GM18867 (cell line): ENCODE data around the gene SLC25A45.

Experiments
- ATAC-seq: cut with Tn5 transposase; IDR thresholded peaks from one replicate; pipeline ENCODE4 v1.9.1; 2021; ENCODE audit warnings: mild to moderate bottlenecking, moderate library complexity; ENCODE audit not compliant: unreplicated experiment

Gene SLC25A45

DNA sequence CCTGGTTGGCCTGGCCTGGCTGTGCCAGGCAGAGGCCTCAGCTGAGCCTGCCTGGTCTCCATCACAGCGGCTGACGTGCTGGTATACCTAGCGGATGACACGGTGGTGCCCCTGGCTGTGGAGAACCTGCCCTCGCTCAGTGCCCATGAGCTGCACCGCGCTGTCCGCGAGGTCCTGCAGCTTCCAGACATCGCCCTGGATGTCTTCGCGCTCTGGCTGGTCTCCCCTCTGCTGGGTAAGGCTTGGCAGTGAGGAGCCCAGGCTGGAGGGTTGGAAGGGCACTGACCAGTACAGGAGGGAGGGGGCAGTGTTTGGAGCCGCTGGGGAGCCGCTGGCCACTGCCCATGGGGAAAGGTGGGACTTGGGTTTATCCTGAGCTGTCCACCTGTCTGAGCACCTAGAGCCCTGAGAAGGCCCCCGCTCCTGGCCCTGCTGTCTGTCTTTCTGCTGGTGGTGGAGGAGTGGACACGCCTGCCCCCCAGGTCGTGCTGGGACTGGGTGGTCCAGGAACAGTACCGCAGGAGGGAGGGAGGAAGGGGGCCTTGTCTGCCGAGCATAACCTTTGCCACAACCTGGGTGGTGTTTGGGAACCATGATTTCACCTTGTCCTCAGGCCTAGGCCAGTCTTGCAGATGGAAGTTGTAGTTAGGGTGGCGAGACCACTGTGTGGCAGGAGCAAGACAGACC is 7.0 kb upstream of the SLC25A45 start:
- ATAC-seq: no peak

DNA sequence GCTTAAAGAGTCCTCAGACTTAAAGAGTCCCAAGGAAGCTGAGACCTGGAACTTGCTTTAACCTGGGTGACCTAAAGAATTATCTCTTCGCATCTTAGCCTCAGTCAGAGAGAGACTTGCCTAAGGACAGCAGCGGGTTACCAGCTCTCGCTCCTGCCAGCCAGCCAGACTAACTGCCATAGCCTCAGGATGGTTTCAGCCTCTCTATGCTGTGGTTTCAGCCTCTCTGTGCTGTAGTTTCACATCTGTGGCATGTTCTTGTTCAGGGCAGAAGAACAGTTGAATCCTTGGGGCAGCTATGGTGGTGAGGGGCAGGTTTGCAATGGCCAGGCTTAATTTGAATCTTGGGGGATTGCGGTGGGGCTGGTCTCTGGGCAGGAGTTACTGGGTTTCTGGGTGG is 6.3 kb upstream of the SLC25A45 start:
- ATAC-seq: no peak

DNA sequence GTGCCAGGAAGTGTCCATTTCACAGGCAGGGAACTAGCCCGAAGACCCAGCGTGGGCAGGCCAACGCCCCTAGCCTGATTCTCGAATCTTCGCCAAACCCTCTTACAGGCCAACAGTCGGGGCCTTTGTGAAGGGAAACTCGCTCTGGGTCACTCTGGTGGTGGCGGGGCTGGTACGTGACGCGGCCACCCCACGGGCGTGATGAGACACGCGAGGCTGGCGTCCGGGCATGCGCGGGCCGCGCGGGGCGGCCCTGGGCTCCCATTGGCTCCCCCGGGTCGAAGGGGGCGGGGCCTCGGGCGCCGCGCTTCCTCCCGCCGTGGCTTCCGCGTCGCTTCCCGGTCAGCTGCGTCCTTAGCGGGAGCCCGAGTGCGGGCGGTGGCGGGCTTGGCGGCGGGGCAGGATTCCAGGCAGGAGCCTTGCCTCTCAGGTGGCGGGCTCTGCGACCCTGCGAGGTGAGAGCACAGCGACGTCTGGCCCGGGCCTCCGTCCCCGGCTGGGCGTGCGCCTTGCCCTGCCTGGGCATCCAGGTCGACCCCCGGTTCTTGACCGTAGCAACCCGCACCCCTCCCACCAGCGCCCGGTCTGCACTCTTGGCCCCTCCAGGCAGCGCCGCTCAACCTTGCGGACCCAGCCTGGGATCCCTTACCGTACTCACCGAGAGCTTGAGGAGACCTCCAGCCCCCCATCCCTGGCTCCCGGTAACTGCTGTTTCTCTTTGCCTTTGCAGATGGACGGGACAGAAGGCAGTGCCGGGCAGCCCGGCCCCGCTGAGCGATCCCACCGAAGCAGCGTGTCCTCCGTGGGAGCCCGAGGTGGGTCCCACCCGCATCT is 4.1 kb upstream of the SLC25A45 start, which contains the start of gene FRMD8:
Gene FRMD8, plus strand, starts transcription at position 331 of the 834 bp plus-strand sequence. Its CDS starts 400 bp downstream, at position 731.
- ATAC-seq: peak; percentile 37

DNA sequence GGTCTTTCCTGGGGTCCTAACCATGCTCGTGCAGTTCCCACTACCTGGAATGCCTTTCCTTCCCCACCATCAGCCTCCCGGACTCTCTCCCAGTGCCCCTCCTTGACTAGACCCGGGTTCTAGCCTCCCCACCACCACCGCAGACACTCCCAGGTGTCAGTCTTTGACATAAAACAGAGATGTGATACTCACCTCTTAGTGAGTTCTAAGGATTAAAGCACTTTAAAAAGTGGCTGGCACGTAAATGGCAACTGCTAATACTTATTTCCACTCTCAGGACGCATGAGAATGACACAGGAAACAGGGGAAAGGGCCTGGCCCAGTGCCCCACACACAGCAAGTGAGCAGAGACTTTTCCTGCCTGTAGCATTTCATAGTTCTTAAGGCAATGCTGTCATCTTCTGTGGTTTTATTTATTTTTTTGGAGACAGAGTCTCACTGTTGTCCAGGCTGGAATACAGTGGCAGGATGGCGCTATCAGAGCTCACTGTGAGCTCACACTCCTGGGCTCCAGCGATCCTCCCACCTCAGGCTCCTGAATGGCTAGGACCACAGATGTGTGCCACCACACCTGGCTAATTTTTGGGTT is 1.9 kb upstream of the SLC25A45 start:
- ATAC-seq: no peak

DNA sequence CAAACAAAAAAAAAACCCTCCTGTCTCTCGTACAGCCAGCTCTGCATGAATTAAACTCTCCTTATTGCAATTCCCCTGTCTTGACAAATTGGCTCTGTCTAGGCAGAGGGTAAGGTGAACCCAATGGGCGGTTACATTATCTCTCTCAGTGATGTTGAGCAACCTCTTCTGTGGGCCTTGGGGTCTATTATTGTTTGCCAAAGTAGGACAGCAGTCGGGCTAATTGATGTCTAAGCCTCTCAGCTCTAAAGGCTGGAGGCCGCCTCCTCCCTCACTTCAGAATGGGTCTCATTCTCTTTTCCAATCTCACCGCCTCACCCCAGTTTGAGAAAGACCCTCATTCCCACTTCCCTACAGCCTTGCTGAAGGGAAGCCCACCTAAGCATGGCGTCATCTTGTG is 1.3 kb upstream of the SLC25A45 start:
- no peak for ATAC-seq

DNA sequence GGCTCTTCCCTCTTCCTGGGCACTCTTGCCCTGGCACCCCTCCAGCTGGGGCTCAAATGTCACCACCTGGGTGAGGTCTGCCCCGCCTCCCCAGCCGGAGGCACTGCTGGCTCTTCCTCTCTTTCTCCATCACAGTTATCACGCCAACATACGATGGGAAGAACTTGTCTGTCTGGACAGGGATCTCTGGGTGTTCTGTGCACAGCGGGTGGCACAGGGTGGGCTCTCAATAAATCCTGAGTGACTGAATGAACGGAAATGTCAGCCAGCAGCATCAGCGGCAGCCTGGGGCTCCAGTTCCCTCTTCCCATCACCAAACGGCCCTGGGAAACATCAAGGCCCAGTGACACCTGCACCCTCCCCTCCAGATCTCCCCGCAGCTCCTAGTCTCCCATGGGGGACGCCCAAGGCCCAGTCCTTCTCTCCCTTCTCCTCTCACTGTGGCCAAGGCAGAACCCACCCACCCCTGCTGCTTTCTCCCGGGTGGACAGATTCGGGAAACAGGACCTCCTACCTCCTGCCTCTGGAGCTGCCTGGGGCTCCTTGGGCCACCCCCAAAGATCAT is 440 bp upstream of the SLC25A45 start:
- ATAC-seq: no peak

DNA sequence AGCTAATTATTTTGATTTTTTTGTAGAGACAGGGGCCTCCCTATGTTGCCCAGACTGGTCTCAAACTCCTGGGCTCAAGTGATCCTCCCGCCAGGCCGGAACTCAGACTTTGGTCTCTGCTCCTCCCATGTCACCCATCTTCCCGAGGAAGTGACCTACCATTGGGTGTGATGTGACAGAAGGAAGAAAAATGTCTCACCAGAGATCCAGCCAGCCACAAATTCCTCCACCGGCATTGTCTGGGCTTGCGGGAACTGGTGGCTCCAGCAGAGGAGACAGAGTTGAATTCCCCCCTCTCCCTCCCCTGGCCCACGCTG is 772 bp downstream of the SLC25A45 start:
- ATAC-seq: peak; percentile 5

DNA sequence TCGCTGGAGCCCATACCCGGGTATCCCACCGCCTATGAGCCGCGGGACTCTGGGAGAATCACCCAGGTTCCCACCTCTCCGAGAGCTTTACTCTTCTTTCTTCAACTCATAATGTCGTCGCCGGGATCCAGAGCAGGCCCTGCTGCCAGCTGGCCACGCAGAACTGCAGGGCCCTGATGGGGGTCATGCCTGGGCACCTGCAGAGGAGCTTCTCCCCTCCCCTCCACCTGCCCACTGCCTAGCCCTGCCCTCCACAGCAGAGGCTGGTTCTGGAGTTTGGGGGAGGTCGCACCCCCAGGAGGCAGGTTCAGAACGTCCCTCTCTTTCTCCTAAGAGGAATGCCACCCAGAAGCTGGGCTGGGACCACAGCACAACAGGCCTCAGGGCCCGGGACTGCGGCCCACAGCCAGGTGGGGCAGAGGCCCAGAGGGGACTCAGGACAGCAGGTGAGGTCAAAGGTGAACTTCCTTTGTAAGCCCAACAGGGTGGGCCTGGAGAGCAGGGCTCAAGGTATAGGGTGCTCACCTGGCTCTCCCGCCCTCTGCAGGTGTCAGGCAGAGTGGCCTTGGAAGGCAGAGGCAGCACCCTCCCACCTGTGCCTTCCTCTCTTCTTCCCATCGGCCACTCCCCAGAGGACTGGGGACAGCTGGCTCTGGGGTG is 1.9 kb downstream of the SLC25A45 start:
- ATAC-seq: no peak

DNA sequence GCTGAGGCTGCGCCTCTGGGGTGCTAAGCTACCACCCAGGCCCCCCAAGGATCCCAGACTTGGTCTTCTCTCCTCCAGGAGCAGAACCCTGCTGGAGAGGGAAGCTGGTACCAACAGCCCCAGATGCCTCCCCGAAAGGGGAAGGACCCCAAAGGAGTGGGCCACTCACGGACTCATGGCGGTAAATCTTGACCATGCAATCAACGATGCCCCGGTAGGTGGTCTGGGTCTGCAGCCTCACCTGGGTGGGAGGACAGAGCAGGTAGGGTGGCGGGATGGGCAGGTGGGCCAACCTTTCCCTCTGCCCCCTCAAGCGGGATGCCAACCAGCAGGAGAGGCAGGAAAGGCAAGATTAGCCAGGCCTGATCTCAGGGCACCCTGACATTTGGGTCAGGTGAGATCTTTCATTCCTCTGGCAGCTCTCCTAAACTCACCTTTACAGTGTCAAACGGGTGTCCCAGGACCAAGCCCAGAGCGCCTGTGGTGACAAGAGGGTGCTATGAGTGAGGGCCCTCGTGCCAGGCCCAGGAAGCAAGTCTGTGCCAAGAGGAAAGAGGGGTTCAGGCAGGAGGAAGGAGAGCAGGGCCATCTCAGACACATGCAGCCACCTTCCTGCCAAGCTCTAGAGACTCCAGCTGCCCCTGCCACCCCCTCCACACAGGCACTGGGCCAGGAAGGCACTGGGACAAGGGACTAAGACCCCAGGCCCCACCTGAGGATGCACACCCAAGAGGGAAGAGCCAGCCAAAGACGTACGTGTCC is 2.6 kb downstream of the SLC25A45 start:
- no peak for ATAC-seq

DNA sequence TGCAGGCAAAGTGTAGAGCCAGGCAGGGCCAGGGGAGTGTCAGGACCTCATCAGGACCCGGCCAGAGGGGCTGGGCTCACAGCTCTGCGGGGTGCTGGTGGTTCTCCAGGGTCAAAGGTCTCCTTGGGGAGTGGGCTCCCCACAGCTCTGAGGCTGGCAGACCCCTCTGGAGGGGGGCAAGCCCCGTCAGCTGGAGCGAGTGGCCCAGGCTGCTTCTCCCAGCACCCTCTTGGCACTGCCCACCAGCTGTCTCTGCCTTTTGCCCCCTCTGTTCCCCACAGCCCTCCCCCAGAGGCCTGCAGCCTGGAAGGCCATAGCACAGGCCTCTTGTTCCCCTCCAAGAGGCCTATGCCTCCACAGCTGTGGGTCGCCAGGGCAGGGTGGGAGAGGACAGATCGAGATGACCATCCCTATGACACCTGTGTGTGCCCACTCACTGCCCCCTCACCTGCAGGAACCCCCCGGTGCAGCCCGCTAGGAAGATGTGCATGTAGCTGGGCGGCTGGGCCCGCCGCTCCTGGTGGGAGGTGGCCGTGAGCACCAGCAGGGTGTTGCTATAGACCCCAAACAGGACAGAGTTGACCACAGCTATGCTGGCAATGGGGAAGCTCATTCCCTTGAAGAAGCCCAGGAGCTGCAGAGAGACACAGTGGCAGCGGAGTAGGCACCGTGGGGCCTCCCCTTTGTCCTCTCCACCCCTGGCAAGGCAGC is 3.4 kb downstream of the SLC25A45 start:
- no peak for ATAC-seq

DNA sequence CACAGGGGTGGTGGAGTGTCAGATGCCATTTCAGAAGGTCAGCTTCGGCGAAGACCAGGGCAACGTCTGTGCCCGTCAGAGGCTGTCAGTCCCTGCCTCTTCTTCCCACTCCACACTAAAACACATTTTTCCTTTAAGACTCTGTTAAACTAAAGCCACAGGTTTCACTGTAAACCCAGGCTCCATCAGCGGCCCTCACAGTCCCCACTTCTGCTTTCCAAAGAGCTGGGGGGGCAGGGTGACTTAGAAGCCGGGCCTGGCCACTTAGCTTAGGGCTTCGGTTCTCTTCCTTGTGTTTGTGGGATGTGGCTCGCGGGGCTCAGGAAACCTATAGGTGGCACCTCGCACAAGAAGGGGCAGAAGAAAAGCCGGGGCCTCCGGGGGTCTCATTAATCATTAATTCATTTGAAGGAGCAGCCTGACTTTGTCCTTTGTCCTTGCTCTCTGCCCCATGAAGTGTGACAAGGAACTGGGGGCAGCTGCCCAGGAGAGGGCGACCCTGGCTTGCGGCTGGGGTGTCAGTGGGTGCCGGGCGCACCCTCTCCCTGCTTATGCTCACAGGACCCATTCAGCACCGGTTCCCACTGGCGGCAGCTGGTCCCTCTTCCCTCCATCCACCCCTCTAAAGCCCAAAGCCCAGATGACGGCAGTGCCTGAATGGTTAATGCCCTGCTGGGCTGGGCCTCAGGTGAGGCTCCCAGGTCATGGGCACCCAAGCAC is 4.1 kb downstream of the SLC25A45 start:
- ATAC-seq: no peak

DNA sequence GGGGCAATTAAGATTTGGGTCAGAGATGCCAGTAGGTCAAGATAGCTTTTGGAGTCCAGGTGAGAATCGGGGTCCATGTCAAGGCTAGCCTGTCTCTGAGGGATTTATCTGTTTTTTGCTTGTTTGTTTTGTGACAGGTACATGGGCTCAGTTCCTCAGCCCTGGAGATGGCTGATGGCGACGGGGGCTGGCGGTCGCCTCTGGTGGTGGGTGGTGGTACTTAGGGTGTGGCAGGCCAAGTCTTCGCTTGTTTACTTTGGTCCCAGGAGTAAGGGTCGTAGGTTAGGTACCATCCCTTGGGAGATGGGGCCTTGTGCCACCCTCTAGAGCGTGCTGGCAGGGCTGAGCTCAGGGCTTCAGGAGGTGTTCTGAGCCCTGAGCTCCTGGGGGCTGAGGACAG is 4.7 kb downstream of the SLC25A45 start:
- no peak for ATAC-seq

DNA sequence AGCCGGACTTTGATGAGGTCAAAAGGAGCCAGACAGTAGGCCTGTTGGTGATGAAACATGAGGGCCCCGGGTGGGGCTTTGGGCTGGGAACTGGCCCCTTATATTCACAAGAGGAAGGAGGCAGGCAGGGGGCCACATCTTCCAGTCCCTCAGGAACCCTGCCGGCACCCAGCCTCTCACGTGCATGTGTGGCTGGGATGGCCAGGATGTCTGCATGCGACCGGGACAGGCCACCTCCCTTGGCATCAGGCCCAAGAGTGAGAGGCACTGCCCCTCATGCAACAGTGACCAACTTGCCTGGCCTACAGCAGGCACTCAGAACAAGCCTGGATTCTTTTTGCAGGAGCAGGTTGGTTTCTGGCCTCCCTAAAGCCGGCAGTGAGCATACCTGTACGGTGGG is 5.4 kb downstream of the SLC25A45 start:
- ATAC-seq: no peak

DNA sequence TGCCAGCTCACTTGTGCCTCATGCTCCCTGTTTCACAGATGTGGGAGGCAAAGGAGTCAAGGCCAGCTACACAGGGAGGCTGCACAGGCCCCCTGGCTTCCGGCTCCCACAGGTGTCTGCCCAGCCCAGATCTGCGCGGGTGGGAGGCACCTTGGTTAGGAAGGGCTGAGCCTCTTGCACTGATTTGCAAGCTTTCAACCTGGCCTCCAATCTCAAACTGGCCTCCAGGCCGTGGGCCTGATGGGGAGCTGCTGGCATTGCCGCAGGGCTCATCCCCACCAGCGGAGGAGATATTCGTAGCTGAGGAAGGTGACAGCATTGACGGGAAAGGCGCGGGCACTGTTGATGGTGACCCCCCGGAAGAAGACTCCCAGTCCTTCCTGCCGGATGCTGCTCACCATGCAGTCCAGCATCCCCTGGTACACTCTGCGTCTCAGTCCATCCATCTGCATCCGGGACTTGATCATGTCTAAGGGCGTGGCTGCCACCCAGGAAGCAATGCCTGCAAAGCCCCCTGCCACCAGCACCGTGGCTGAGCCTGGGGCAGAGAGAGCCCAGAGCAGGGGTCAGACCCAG is 6.2 kb downstream of the SLC25A45 start:
- ATAC-seq: no peak

DNA sequence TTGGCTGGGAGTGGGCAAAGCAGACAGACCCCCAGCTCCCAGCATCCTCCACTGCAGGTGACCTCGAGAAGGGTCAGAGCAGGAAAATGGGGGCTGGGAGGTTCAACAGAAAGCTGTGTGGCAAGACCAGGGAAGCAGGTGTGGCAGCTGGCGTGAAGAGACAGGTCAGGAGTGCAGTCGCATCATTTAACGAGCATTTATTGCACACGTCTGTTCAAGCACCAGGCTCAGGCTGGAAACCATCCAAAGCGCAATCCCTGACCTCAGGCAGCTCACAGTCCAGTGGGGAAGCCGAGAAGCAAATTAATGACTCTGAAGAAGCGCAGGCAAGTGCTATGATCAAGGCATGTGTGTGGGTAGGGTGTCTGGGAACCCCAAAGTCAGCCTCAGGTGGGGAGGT is 7.4 kb downstream of the SLC25A45 start:
- no peak for ATAC-seq

DNA sequence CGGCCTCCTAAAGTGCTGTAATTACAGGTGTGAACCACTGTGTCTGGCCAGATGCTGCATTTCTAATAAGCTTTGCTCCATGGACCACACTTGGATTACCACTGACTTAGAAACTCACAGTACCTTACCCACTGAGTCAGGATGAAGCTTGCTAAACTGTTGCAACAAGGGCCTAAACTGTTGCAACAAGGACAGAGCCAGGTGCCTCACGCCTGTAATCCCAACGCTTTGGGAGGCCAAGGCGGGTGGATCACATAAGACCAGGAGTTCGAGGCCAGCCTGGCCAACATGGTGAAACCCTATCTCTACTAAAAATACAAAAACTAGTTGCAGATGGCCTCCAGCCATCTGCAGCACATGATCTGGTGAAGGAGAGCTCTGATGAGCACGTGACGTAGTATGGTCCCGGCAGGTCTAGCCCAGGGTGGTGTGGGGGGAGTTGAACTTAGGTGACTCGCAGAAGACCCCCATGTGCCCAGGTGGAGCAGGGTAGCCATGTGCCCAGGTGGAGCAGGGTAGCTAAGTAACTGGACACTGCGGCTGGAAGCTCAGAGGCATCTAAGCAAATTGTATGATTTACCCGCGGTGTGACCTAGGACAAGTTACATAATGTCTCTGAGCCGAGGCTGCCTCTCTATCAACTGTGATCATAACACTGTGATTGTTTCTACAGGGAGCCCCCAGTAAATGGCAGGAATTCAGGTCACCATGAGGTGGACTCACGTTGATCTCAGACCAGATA is 8.4 kb downstream of the SLC25A45 start:
- no peak for ATAC-seq

DNA sequence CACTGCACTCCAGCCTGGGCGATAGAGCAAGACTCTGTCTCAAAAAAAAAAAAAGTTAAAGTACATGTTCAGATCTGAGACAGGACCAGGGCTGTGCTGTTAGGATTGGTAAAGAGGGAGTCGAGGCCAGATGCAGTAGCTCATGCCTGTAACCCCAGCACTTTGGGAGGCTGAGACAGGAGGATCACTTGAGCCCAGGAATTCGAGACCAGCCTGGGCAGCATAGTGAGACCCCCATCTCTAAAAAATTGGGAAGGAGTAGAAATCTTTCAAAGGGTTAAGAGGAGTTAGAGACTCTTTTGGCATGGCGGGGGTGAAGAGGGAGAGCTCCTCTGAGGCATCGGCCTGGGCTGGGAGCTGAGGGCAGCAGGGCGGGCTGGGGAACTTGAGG is 11.8 kb downstream of the SLC25A45 start:
- ATAC-seq: no peak

DNA sequence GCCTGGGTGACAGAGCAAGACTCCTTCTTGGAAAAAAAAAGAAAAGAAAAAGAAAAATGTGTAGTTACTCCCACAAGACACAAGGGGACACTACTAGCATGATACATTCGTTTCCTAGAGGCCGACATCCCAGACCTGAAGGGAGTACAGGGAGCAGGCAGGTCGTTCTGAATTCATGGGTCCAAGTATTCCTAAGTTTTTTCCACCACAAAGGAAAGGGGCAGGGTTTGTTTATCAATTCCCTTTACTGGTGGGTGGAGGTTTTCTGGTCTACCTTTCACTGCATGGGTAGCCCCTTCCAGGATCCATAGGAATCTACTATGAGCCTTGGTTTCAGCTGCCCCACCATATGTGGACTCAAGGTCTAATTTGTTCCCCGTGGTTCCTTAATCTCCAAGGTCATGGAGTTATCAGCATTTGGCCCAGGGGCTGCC is 16.1 kb downstream of the SLC25A45 start:
- no peak for ATAC-seq
